Measurements from ENCODE around the gene EHD4.

DNA sequence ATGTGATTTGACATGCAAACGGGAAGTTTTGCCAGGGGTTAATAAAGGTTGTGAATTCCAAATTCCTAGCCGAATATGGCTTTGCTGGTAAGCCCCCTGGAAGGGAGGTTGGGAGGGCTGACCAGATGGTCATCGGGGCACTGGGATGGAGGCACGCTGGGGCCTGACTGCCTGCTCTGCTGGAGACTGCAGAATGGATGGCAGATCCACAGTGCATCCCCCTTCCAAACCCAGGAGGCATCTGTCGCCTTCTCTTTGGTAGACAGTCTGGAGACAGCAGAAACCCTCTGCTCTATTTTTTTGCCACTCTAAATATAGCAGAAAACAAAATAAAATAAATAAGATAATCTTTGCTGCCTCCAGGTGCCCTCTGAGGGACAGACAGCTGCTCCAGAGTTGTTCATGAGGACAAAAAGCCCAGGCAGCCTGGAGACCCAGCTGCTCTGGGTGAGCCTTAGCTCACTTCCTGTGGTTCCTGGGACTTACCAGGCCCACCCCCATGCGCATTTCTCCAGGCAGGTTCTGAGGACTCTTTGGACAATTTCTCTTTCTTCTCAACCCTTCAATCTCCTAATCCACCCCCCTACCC, 72.4 kb downstream of the EHD4 start:
- TF ChIP-seq, protein P1, sequence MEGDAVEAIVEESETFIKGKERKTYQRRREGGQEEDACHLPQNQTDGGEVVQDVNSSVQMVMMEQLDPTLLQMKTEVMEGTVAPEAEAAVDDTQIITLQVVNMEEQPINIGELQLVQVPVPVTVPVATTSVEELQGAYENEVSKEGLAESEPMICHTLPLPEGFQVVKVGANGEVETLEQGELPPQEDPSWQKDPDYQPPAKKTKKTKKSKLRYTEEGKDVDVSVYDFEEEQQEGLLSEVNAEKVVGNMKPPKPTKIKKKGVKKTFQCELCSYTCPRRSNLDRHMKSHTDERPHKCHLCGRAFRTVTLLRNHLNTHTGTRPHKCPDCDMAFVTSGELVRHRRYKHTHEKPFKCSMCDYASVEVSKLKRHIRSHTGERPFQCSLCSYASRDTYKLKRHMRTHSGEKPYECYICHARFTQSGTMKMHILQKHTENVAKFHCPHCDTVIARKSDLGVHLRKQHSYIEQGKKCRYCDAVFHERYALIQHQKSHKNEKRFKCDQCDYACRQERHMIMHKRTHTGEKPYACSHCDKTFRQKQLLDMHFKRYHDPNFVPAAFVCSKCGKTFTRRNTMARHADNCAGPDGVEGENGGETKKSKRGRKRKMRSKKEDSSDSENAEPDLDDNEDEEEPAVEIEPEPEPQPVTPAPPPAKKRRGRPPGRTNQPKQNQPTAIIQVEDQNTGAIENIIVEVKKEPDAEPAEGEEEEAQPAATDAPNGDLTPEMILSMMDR (conservative IDR thresholded peaks at IDR 0.05; ENCODE audit: low read length), result no peak
- TF ChIP-seq EZH2phosphoT487 (IDR thresholded peaks at IDR 0.05; ENCODE audit: borderline replicate concordance), result no peak

All from Loucy (cell line).